Sigmoid colon (tissue), 7 donors: Measurements from ENCODE around the gene EFNA4. TPM values are rescaled to one million over a fixed set of nuclear protein-coding genes. Genes with fewer than 3 reads are reported as not detected.

Source experiments
- DNase-seq: peaks from one replicate; pipeline ENCODE4 v3.0.0-alpha.2; 2019
- H3K27ac ChIP-seq, 4 donors: fragments of 200-600 bp; sonication (generic); one replicate each; pipeline ENCODE4 v1.5.1; 2016 to 2019; ENCODE audit warnings: mild to moderate bottlenecking in 1 of 4
- H3K27me3 ChIP-seq, 3 donors: fragments of 200-600 bp; sonication (generic); one replicate each; pipeline ENCODE4 v1.5.1; 2019; ENCODE audit warnings: mild to moderate bottlenecking in 1 of 3
- H3K36me3 ChIP-seq, 4 donors: fragments of 200-600 bp; sonication (generic); one replicate each; pipeline ENCODE4 v1.5.1; 2016 to 2019
- H3K4me1 ChIP-seq, 4 donors: fragments of 200-600 bp; sonication (generic); one replicate each; pipeline ENCODE4 v1.5.1; 2017 to 2019
- H3K4me3 ChIP-seq, 4 donors: fragments of 200-600 bp; sonication (generic); one replicate each; pipeline ENCODE4 v1.5.1; 2017 to 2019; ENCODE audit warnings: mild to moderate bottlenecking in 2 of 4, moderate library complexity in 1 of 4
- H3K9me3 ChIP-seq, 4 donors: fragments of 200-600 bp in 3 of 4; sonication (generic) in 3 of 4; one replicate each; pipeline versions ENCODE4 v1.5.1 to v1.6.1; 2013 to 2019
- EP300 ChIP-seq, 4 donors: sonication (generic); formaldehyde crosslinking; IDR thresholded peaks; one replicate each; pipeline ENCODE4 v1.6.1; 2017; ENCODE audit warnings: antibody characterized with exemption in 4 of 4
- POLR2A ChIP-seq, 2 donors: fragments of 450-650 bp; IDR thresholded peaks; one replicate each; pipeline ENCODE4 v1.6.1; 2016; ENCODE audit warnings: antibody characterized with exemption in 2 of 2, mild to moderate bottlenecking in 2 of 2, moderate library complexity in 2 of 2
- POLR2AphosphoS5 ChIP-seq, 4 donors: sonication (generic); formaldehyde crosslinking; IDR thresholded peaks; one replicate each; pipeline ENCODE4 v1.6.1; 2017; ENCODE audit warnings: antibody characterized with exemption in 4 of 4
- WGBS, 2 donors: extraction: QIAGEN DNeasy Blood & Tissue Kit; methylation state at CpG; one replicate each; pipeline ENCODE4 v1.1.7; 2013; 5-methylcytosine and 5-hydroxymethylcytosine counted together
- intact Hi-C: fragments of 100-400 bp; cut with DNase I; formaldehyde crosslinking; loops from one replicate; pipeline ENCODE4 v1.15.1; 2023
- polyA plus RNA-seq, 3 donors: library from polyadenylated mRNA; stranded (reverse); fragments of 200-250 nt; gene quantifications; one replicate each; pipeline ENCODE4 v1.2.3, GENCODE V29; 2013
- total RNA-seq, 4 donors: library from RNA; depleted of rRNA; stranded (reverse); fragments of >200 nt; gene quantifications; one replicate each; pipeline ENCODE4 v1.1.0, GENCODE V29; 2016
- TF ChIP-seq, protein P1 (sequence below), 4 experiments: fragments of 450-650 bp in 3 of 4; fragments of 200-600 bp in 1 of 4; IDR thresholded peaks; one replicate each; pipeline ENCODE4 v1.5.1; 2016 to 2019; ENCODE audit warnings: antibody characterized with exemption in 4 of 4, mild to moderate bottlenecking in 3 of 4, moderate library complexity in 2 of 4
- donor health status: healthy with polysubstance abuse.
- donor health status: Bipolar disorder and iron deficiency.
- donor health status: healthy.

EFNA4 gene
- total and polyA plus RNA-seq, 7 donors, result 1.6 to 22.2 (median 5.0) TPM

GRCh38 chr1:155071701-155072100, 8.2 kb downstream of the EFNA4 start:
- 68 to 79% methylated on average over 14 of the region's 14 CpGs for WGBS, 2 donors
- Histone ChIP-seq H3K27ac (peak overlapping the region; percentile 71 to 81 (median 74)), H3K9me3 (no peaks in the 10 kb centered on the region), H3K36me3 (no peaks in the 10 kb centered on the region), H3K27me3 (no peaks in the 10 kb centered on the region), H3K4me3 (peak overlapping the region in 1 of 4 donors; percentile 48), H3K4me1 (peaks cover 0 to 22% (median 16%) of the 10 kb centered on the region in 4 donors)
- DNase-seq, result peak; percentile 66
- TF ChIP-seq EP300 (IDR thresholded peaks at IDR 0.05) (no peak), POLR2AphosphoS5 (IDR thresholded peaks at IDR 0.05) (no peak), POLR2A (IDR thresholded peaks at IDR 0.05) (no peak)
- TF ChIP-seq, protein P1, sequence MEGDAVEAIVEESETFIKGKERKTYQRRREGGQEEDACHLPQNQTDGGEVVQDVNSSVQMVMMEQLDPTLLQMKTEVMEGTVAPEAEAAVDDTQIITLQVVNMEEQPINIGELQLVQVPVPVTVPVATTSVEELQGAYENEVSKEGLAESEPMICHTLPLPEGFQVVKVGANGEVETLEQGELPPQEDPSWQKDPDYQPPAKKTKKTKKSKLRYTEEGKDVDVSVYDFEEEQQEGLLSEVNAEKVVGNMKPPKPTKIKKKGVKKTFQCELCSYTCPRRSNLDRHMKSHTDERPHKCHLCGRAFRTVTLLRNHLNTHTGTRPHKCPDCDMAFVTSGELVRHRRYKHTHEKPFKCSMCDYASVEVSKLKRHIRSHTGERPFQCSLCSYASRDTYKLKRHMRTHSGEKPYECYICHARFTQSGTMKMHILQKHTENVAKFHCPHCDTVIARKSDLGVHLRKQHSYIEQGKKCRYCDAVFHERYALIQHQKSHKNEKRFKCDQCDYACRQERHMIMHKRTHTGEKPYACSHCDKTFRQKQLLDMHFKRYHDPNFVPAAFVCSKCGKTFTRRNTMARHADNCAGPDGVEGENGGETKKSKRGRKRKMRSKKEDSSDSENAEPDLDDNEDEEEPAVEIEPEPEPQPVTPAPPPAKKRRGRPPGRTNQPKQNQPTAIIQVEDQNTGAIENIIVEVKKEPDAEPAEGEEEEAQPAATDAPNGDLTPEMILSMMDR (IDR thresholded peaks at IDR 0.05), result no peak
- intact Hi-C loops, result no loop called here

DNA sequence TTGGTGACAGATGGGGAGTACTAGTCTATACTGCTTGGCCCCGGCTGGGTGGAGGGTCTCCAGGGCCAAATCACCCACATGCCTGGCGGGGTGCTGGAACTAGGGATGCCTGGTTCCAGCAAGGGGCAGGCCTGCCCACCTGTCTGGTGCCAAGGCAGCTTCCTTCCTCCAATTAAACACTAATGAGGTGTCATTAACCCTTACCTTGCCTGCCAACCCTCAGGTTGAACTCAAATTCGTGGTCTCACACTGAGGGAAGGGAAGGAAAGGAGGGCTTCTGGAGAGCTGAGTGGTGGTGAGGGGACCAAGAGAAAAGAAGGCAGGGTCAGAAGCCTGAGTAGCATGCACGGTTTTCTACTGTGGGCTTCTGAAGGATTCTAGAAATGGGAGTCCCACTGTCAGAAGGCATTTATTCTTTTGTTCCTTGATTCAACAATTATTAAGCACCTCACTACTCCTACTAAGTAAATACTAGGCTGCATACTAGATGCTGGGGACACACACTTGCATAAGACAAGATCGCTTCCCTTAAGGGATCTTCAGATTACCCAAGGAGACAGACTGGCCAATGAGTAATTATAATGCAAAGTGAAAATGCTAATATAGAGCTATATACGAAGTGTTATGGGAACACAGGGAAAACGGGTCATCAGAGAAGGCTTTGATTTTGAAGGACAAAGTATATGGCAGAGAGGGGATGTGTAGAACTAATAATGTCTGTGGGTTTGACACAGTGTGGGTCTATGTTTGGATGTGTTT, 9.2 kb downstream of the EFNA4 start:
- no peaks in the 10 kb centered on the region for H3K27me3 ChIP-seq
- WGBS, 2 donors, result 67 to 73% methylated on average over 7 of the region's 7 CpGs
- no peaks in the 10 kb centered on the region for H3K9me3 ChIP-seq
- no peak overlapping the region for H3K27ac ChIP-seq
- TF ChIP-seq POLR2AphosphoS5 (IDR thresholded peaks at IDR 0.05), result no peak
- no peak for TF ChIP-seq EP300 (IDR thresholded peaks at IDR 0.05)
- peak; percentile 51 for DNase-seq
- H3K4me1 ChIP-seq, result peaks cover 0 to 22% (median 16%) of the 10 kb centered on the region in 4 donors
- intact Hi-C loops, result no loop called here
- no peak overlapping the region for H3K4me3 ChIP-seq
- no peaks in the 10 kb centered on the region for H3K36me3 ChIP-seq

DNA sequence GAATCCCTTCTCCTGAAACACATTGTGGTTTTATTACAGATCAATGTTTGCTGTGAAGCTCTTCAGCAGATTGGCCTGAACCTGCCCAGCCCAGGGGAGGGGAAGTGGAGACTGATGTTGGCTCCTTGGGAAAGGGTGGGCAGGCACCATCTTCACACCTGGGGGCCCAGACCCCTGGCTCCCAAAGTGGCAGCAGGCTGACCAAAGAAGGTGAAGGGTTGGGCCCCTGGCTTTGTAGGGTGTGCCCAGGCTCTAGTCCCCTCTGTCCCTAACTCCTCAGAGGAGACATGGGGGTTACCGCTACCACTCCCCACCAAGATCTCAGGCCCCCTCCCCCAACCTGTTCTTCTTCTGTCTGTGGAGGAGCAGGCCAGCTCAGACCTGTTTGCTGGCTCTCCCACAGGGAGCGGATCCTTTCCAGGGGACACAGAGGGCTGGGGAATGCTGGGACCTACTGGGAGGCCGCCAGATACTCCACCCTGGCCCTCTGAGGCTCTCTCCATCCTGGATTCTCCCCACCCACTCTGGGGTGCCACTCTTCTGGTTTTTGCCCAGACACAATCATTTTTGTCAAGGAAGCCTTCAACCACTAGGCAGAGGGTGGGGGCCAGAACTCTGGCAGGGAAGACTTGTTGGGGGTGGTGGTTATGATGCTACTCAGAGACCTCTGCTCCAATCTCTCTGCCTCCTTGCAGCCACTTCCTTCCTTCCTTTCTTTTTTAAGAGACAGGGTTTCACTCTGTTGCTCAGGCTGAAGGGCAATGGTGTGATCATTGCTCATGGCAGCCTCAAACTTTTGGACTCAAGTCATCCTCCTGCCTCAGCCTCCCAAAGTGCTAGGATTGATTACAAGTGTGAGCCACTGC, 10.1 kb downstream of the EFNA4 start:
- no peak overlapping the region for H3K27ac ChIP-seq
- no peaks in the 10 kb centered on the region for H3K36me3 ChIP-seq
- TF ChIP-seq, protein P1 (IDR thresholded peaks at IDR 0.05), result no peak
- TF ChIP-seq EP300 (IDR thresholded peaks at IDR 0.05) (no peak), POLR2AphosphoS5 (IDR thresholded peaks at IDR 0.05) (no peak), POLR2A (IDR thresholded peaks at IDR 0.05) (no peak)
- DNase-seq, result peak; percentile 50
- intact Hi-C loops, result no loop called here
- H3K4me3 ChIP-seq, result no peak overlapping the region
- H3K27me3 ChIP-seq, result no peaks in the 10 kb centered on the region
- H3K9me3 ChIP-seq, result no peaks in the 10 kb centered on the region
- WGBS, 2 donors, result 90 to 93% methylated on average over 3 of the region's 3 CpGs
- H3K4me1 ChIP-seq, result peaks cover 0 to 24% (median 19%) of the 10 kb centered on the region in 4 donors

- 62 to 83% methylated on average over 5 of the region's 5 CpGs for WGBS, 2 donors
- peaks cover 0 to 35% (median 31%) of the 10 kb centered on the region in 4 donors for H3K4me1 ChIP-seq
- no peaks in the 10 kb centered on the region for H3K36me3 ChIP-seq
- TF ChIP-seq EP300 (IDR thresholded peaks at IDR 0.05) (no peak), POLR2AphosphoS5 (IDR thresholded peaks at IDR 0.05) (no peak), POLR2A (IDR thresholded peaks at IDR 0.05) (no peak)
- TF ChIP-seq, protein P1 (IDR thresholded peaks at IDR 0.05), result no peak
- no peak overlapping the region for H3K4me3 ChIP-seq
- H3K27ac ChIP-seq, result no peak overlapping the region
- no peaks in the 10 kb centered on the region for H3K9me3 ChIP-seq
- DNase-seq, result peak; percentile 44
- H3K27me3 ChIP-seq, result peaks cover 13 to 19% (median 17%) of the 10 kb centered on the region in 3 donors
- intact Hi-C loops, result no loop called here
Measured at GRCh38 chr1:155075535-155075934, 12.0 kb downstream of the EFNA4 start.

GRCh38 chr1:155076371-155076770, 12.8 kb downstream of the EFNA4 start:
- 65 to 83% methylated on average over 1 of the region's 1 CpG for whole genome bisulfite sequencing, 2 donors
- peak; percentile 2 for DNase-seq
- Histone ChIP-seq H3K4me3 (no peak overlapping the region), H3K9me3 (no peaks in the 10 kb centered on the region), H3K27me3 (peaks cover 22 to 27% (median 25%) of the 10 kb centered on the region in 3 donors), H3K27ac (no peak overlapping the region), H3K36me3 (no peaks in the 10 kb centered on the region), H3K4me1 (peaks cover 0 to 35% (median 32%) of the 10 kb centered on the region in 4 donors)
- TF ChIP-seq POLR2AphosphoS5 (IDR thresholded peaks at IDR 0.05) (no peak), POLR2A (IDR thresholded peaks at IDR 0.05) (no peak), EP300 (IDR thresholded peaks at IDR 0.05) (no peak)
- TF ChIP-seq, protein P1 (IDR thresholded peaks at IDR 0.05), result no peak
- intact Hi-C loops, result no loop called here
